HepG2 (cell line): Measurements from ENCODE around the gene C7orf57. TPM values are rescaled to one million over a fixed set of nuclear protein-coding genes. Genes with fewer than 3 reads are reported as not detected.

Experiments used
- CBX5 ChIP-seq: sonication (generic); formaldehyde crosslinking; IDR thresholded peaks from 2 replicates; pipeline ENCODE4 v1.4.0; 2020; ENCODE audit warnings: missing genetic modification reagents, borderline replicate concordance
- CEBPG ChIP-seq: IDR thresholded peaks from 2 replicates; pipeline ENCODE4 v1.6.1; 2016
- CREB1 ChIP-seq, 2 experiments: fragments of 450-650 bp in 1 of 2; IDR thresholded peaks; 2 replicates each; pipeline ENCODE4 v1.6.1; 2016 to 2017; ENCODE audit warnings: control low read depth in 1 of 2, mild to moderate bottlenecking in 1 of 2, missing compliant biosample characterization in 1 of 2, missing genetic modification characterization in 1 of 2
- ETS1 ChIP-seq: sonication (generic); formaldehyde crosslinking; IDR thresholded peaks from 2 replicates; pipeline ENCODE4 v1.4.0; 2020; ENCODE audit warnings: missing genetic modification reagents
- FOXM1 ChIP-seq: sonication (generic); formaldehyde crosslinking; IDR thresholded peaks from 2 replicates; pipeline ENCODE4 v1.5.0; 2020; ENCODE audit warnings: missing genetic modification reagents
- GATAD1 ChIP-seq: IDR thresholded peaks from 2 replicates; pipeline ENCODE4 v1.6.1; 2016; ENCODE audit warnings: missing genetic modification reagents, missing compliant biosample characterization
- HNF4G ChIP-seq, 2 experiments: sonication (generic) in 1 of 2; formaldehyde crosslinking in 1 of 2; IDR thresholded peaks; 2 replicates each; pipeline versions ENCODE4 v1.4.0 to v1.6.1; 2011 to 2020; ENCODE audit warnings: borderline replicate concordance in 2 of 2, low read depth in 2 of 2, mild to moderate bottlenecking in 2 of 2, low read length in 1 of 2, missing genetic modification reagents in 1 of 2, moderate library complexity in 1 of 2
- KIAA2018 ChIP-seq: sonication (generic); formaldehyde crosslinking; IDR thresholded peaks from 2 replicates; pipeline ENCODE4 v1.5.0; 2020; ENCODE audit warnings: mild to moderate bottlenecking, missing genetic modification reagents, borderline replicate concordance
- ONECUT2 ChIP-seq: sonication (generic); formaldehyde crosslinking; IDR thresholded peaks from 2 replicates; pipeline ENCODE4 v1.4.0; 2020; ENCODE audit warnings: missing genetic modification reagents
- PBX3 ChIP-seq: sonication (generic); formaldehyde crosslinking; IDR thresholded peaks from 2 replicates; pipeline ENCODE4 v1.8.1; 2023; ENCODE audit warnings: missing genetic modification reagents, inconsistent platforms, borderline replicate concordance
- RBM22 ChIP-seq: fragments of 200-400 bp; formaldehyde crosslinking; optimal IDR thresholded peaks from 2 replicates; pipeline ENCODE3; 2017; ENCODE audit warnings: mild to moderate bottlenecking, low read length, moderate library complexity
- ZNF333 ChIP-seq: sonication (generic); formaldehyde crosslinking; IDR thresholded peaks from 2 replicates; pipeline ENCODE4 v1.4.0; 2020; ENCODE audit warnings: mild to moderate bottlenecking, missing genetic modification reagents, borderline replicate concordance
- ZNF513 ChIP-seq: sonication (generic); formaldehyde crosslinking; conservative IDR thresholded peaks from 2 replicates; pipeline ENCODE4 v1.5.0; 2020; ENCODE audit warnings: missing genetic modification reagents
- ZNF709 ChIP-seq: sonication (generic); formaldehyde crosslinking; IDR thresholded peaks from 2 replicates; pipeline ENCODE4 v1.5.0; 2020; ENCODE audit warnings: mild to moderate bottlenecking, missing genetic modification reagents
- ZNF788 ChIP-seq: sonication (generic); formaldehyde crosslinking; IDR thresholded peaks from 2 replicates; pipeline ENCODE4 v1.5.0; 2020; ENCODE audit warnings: mild to moderate bottlenecking, missing genetic modification reagents, borderline replicate concordance
- polyA plus RNA-seq, 8 experiments: library from polyadenylated mRNA; depleted of rRNA in 3 of 8; stranded (reverse) in 7 of 8; unstranded in 1 of 8; fragments of >200 nt; fragmentation: Illumina TruSeq in 4 of 8; extraction: Trizol in 4 of 8; gene quantifications; 2 replicates each; pipeline versions ENCODE4 v1.2.1 to v1.2.3, GENCODE V29; 2011 to 2016; ENCODE audit warnings: low read depth in 4 of 8, missing spikeins in 1 of 8, mixed read lengths in 1 of 8; ENCODE audit not compliant: insufficient read depth in 1 of 8
- total RNA-seq, 5 experiments: library from RNA; depleted of rRNA; stranded (reverse); fragments of >200 nt; fragmentation: Illumina TruSeq; extraction: Trizol; gene quantifications; 2 replicates each; pipeline ENCODE4 v1.2.3, GENCODE V29; 2016; ENCODE audit warnings: low read depth in 1 of 5

C7orf57 gene
- total and polyA plus RNA-seq, 2 of the 13 experiments (the other 11 are each of a cell fraction or from before 2014, with no cell fraction given): not detected

GRCh38 chr7:48089046-48090003 lies 54.0 kb downstream of the C7orf57 start, which contains the start of gene UPP1 (continued):
- TF ChIP-seq PBX3 (no peak), RBM22 (no peak), ZNF788 (CRISPR knock-in tag) (no peak), ZNF333 (no peak; the same call in 1 of the 2 replicates), ONECUT2 (CRISPR knock-in tag) (no peak), ZNF513 (CRISPR knock-in tag) (no peak), GATAD1 (CRISPR knock-in tag) (no peak), CEBPG (CRISPR knock-in tag) (no peak), ETS1 (CRISPR knock-in tag) (peak; percentile 54; the same call in 1 of the 2 replicates), ZNF709 (CRISPR knock-in tag) (no peak; the same call in 1 of the 2 replicates), CBX5 (no peak), FOXM1 (CRISPR knock-in tag) (no peak), CREB1 (IDR thresholded peaks at IDR 0.05) (no peak), CREB1 (CRISPR knock-in tag; IDR thresholded peaks at IDR 0.05) (no peak), KIAA2018 (CRISPR knock-in tag) (no peak), HNF4G (IDR thresholded peaks at IDR 0.05; ENCODE audit: borderline replicate concordance, low read depth, low read length) (no peak), HNF4G (CRISPR knock-in tag; IDR thresholded peaks at IDR 0.05; ENCODE audit: borderline replicate concordance, low read depth) (no peak)
